DMS 273 (cell line): ENCODE results near the gene ARHGAP19.

Experiments
- DNase-seq: peaks from one replicate; lab custom pipeline; 2025; ENCODE audit not compliant: unreplicated experiment; lab: John Stamatoyannopoulos, UW

ARHGAP19 gene, protein sequence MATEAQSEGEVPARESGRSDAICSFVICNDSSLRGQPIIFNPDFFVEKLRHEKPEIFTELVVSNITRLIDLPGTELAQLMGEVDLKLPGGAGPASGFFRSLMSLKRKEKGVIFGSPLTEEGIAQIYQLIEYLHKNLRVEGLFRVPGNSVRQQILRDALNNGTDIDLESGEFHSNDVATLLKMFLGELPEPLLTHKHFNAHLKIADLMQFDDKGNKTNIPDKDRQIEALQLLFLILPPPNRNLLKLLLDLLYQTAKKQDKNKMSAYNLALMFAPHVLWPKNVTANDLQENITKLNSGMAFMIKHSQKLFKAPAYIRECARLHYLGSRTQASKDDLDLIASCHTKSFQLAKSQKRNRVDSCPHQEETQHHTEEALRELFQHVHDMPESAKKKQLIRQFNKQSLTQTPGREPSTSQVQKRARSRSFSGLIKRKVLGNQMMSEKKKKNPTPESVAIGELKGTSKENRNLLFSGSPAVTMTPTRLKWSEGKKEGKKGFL

DNA sequence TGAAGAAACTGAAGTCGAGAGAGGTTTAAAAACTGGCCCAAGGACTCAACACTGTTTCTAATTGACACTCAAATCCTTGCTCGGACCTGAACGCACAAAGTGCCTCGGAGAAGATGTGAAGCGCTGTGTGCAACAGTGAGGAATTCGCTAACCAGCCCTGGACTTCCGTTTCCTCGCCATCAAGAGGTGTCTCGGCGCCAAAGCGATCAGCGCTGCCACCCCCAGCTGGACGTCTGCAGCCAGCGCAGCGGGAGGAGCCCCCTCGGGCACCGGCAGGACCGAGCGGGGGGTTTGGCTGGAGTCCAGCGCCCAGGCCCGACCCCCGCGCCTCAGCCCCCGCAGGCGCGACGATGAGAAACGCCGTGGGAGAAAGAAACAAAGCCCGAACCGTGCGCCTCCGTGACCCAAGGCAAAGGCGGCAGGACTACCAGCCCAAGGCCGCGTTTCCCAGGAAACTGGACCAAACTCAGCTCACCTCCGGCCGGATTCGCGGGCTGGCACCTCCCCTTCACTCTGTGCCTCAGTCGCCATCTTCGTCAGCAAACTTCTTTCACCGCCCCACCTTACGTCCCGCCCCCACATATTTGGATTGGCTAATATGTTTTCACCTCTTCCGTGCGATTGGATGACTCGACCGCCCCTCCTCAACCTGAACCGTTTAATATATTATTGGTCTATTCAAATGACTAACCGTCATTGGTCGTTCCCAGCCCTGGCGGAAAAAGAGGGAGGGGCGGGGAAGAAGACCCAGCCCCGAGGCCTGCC, at the start of gene ARHGAP19:
TSS of gene ARHGAP19 (minus strand) at position 541 of the 765 bp plus-strand sequence. CDS start at position 531, 10 bp downstream.
- peak; percentile 98 for DNase-seq

DNA sequence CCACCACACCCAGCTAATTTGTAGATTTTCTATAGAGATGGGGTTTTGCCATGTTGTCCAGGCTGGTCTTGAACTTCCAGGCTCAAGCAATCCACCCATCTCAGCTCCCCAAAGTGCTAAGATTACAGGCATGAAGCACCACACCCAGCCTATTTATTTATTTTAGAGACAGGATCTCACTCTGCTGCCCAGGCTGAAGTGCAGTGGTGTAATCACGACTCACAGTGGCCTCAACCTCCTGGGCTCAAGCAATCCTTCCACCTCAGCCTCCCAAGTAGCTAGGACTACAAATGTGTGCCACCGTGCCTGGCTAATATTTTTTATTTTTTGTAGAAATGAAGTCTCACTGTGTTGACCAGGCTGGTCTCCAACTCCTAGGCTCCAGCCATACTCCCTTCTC, 49.0 kb upstream of the ARHGAP19 start:
- no peak for DNase-seq

DNA sequence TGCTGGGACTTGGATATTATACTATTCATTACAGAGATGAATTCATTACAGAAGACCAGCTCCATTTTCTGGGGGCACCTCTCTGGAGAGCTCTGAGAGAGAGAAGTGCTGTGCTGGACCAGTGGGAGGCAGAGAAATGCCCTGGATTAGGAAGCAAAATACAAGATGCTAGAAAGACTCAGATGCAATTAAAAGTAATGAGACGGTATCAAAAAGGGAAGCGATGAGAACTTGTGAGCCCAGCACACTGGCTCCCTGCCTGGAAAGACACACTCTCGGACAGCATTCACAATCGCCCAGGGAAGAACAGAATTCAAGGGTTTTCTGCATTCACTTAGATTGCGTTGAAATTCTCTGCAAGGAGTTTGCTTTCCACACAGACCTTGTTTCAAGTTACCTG, 45.6 kb upstream of the ARHGAP19 start:
- DNase-seq = no peak

DNA sequence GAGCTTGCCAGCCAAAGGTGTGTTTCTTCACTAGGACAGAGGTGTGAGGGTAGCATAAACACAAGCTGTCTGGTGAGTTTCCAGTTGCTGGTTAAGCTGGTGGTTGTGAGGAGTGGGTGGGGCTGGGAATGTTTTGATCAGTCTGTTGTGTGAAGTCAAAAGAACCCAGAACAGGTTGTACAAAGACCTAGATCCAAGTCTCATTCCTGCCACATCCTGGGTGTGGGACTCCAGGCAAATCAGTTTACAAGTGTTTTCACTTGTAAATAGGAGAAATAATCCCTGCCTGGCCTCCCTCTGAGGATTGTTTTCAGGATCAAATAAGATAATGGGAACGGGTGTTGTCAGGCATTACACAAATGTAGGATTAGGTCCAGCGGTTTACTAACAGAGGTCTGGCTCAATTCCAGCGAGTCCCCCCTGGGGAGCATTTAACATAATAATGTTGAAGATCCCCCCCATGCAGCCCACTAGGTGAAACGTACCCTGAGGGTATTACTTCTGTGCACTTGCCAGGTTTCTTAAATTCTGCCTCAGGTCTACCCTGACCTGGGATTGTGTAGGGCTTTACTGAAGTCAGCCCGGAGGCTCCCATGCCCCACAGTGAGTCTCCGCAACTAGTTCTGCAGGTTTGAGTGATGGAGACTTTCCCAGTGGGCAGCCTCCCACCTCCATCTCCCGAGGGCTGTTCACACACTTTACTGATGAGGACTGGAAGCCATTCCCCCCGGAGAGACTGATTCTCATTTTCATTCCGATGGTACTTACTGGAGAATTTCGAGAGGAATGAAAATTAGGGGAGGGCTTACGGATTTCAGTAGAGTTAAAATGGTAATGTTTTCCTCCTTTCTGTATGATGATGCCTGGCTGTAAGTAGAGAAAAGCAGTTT, 44.8 kb upstream of the ARHGAP19 start:
- peak; percentile 53 for DNase-seq

DNA sequence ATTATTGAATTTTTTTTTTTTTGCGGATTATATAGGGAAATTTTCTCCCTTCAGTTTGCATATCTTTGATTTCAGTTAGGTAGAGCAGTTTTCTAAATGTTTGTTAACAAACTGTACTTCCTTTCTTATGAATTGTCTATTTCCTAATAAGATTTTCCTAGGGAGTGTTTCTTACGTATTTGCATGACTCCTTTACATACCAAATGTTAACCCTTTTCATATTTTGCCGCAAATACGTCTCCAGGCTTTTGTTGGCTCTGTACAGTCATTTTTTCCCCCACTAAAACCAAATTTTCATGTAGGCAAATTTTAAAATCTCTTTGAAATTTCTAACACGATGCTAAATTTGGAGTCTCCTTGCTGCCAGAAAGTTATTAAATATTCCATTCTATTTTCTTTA, 44.0 kb upstream of the ARHGAP19 start:
- no peak for DNase-seq

DNA sequence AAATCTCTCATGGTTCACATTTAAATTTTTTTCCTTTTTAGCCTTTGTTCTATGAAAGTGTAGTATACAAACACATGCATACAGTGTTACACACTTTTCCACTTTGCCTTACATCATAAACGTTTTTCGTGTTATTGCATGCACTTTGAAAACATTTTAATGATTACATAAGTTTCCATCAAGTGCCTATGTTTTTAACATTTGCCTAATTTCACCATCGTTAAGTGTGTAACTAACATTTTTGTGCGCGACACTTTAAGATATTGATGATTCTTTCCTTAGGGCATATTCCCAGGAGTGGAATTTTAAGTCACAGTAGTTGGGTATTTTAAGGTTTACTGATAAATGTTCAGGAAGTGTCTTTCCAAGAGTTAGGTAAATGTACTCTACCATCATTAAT, 43.6 kb upstream of the ARHGAP19 start:
- DNase-seq = no peak

DNA sequence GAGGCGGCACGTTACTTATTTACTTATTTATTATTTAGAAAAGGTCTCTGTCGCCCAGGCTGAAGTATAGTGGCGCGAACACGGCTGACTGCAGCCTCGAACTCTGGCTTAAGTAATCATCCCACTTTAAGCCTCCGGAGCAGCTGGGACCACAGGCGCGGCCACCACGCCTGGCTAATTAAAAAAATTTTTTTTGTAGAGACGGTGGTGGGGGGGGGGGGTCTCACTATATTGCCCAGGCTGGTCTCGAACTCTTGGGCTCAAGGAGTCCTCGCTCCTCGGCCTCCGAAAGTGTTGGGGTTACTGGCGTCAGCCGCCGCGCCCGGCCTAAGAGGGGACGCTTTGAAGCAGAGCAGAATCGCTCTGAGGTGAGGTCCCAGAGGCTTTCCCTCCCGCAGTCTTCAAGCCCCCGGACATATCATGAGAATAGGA, 42.8 kb upstream of the ARHGAP19 start:
- DNase-seq = no peak

DNA sequence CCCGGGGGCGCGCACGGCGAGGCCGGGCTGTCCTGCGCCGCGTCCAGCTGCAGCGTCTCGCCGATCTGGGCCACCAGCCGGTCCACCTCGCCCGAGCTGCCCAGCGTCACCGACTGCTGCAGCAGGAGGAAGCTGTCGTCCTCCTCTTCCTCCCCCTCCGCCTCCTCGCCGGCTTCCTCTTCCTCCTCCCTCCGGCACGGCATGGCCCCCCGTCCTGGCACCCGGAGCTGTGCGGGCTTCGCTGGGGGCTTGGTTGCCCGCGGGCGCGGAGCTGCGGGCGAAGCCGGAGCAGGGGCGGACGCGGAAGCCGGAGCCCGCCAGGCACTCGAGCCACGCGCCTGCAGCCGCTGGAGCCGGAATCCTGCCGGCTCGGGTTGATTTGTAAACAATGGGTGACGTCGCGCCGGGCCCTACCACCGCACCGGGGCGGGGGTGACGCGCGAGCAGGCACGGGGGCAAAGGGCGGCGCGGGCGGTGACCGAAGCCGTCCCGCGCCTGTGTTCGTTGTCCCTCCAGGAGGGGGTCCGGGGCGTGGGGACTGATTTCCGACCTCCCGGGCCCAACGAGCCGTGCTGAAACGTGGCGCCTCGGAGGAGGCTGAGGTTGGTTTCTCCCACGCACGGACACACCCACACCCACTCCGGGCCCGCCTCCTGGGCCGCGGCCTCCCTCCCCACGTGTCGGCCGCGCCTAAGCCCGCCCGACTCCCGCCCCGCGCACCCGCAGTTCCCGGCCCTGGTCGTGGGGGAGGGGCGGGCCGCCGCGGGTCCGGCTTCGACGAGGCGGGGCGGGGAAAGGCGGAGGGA, 42.1 kb upstream of the ARHGAP19 start, which contains the start of gene FRAT2:
TSS of gene FRAT2 (minus strand) at position 360 of the 806 bp plus-strand sequence. CDS start at position 203, 157 bp downstream.
- DNase-seq = peak; percentile 90

DNA sequence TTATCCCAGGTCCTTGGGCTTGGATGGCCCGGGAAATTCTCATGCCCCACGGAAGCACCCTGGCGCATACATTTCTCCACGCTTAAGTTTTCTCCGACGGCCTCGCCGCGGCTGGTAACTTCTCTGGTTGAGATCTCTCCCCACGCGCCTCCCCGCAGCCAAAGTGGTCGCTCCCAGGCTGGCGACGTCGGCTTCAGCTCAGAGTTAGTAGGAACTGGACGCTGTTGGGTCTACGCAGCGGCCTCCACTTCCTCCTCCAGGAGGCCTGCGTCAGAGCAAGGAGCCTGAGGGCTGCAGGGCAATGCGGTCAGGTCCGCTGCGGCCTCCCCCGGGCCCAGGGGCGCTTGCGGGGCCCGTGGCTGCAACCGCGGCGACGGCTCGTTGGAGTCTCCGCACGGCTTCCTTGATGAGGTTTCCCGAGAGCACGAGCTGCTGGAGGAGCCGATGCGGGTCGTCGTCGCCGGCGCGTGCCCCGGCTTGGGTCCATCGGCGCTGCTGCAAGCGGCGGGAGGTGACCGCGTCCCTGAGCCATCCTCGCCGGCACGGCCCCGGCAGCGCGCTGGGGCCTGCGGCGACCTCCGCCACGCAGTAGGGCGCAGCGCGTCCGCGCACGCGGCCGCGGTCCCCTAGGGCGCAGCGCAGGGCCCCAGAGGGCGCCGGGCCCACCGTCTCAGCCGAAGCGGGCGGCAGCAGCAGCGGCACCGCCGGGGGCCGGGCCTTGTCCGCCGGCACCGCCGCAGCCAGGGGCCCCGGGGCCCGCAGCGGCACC, 41.3 kb upstream of the ARHGAP19 start:
- peak; percentile 63 for DNase-seq

DNA sequence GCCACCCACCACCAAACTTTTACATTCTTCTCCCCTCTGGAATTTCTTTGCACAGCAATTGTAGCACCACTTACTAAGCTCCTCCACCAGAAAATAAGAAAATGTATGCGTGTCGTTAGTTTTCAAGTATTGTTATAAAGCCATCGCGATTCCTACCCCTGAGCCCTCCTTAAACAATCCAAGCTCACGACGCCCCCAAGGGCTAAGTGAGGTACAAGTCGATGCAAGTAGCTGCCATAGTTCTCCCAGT, 40.8 kb upstream of the ARHGAP19 start:
- no peak for DNase-seq

DNA sequence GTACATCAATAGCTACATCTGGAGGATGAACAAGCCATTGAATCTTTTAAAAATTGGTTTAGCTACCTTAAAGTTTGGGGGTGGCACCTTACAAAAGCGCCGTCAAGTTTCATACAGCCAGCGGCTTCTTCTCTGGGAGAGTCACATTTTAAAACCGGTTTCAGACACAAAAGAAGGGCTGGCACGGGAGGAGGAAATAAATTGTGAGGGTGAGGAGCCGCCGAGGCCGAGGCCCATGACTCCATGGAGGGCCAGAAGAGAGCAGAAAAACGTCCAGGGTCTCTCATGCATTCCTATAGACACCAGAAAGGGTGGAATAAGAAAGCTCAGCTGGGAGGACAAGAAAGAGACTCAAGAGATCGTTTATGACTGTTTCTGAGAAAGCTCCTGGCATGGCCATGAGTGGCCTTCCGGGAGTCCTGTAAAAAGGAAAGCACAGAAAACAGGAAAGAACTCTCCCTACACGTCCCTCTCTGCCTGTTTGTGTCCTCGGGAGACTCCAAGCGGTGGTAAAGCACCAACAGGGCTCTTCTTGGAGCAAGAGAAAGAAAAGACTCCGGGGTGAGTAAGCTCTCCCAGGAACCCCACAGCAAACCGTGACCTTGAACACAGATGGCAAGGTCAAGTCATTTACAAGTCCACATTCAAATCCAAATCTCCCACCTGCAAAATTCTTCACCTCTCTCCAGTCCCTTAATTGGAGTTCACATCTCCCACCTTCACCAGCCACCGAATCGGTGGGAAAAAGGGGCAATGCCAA, 40.3 kb upstream of the ARHGAP19 start:
- peak; percentile 71 for DNase-seq

DNA sequence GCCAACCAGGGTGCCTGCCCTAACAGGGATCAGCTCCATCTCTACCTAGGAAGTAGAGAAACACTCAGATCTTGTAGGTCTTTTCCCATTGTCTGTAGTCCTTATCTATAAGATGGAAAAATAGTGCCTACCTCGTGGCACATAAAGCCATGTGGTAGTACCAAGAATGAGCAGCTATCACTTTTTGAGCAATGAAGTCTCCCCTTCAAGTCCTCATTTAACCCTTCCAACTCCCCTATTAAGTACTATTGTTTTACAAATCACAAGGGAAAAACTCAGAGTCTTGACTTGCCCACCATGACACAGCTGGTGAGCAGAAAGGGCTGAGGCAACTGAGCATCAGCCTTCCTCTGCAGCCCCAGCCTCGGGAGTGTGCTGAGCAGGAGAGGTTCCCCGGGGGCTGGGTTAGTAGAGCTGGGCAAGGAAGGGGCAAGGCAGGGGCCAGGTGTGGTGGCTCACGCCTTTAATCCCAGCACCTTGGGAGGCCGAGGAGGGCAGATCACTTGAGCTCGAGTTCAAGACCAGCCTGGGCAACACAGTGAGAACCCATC, 38.8 kb upstream of the ARHGAP19 start:
- no peak for DNase-seq

DNA sequence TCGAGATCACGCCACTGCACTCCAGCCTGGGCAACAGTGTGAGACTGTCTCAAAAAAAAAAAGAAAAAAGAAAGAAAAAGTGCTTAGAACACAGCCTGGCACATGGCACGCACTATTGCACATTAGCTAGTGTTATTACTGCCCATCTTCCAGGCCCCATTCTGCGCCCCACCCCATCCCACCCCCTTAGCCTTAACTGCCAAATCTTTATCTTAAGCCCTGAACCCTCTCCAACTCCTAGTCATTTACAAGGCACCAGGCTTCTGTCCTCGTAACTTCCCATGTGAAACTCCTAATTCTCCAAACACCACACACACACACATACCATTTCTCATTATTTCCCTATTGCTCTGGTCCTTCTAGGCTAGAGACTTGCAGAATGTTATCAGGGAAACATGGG, 37.3 kb upstream of the ARHGAP19 start:
- no peak for DNase-seq

DNA sequence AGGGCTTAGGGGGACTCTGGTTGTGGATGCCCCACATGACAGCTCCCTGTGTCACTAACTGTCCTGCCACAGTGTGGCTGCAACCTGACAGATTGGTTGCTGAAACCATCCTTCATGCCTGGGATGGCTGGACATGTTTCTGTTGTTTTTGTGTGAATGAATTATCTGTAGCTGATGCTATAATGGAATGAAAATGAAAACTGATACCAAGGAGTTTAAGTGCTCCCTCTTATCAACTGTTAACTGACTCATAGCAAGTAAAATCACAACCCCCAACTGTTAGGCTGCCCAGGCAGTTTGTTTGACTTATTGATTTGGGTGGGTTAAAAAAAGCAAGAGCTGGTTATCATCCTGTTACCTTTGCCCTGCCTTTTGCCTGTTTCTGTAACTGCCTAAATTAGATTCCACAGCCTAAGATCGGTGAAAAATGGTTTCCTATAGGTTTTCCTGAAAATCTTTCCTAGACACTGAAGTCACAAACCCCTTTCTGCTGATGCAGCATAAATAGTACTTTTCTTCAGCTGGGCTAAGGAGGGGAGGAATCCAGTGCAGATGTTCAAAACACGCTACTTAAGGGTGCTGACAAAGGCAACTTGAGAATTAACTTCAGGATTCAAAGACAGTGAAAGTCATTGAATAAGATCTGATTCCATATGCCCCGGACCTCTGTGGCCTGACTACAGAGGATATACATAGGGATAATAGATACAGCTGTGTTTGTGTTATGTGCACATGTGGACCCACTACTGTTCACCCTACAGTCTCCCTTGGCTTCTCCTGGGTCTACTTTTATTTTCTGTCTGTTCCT, 36.4 kb upstream of the ARHGAP19 start:
- DNase-seq = no peak

DNA sequence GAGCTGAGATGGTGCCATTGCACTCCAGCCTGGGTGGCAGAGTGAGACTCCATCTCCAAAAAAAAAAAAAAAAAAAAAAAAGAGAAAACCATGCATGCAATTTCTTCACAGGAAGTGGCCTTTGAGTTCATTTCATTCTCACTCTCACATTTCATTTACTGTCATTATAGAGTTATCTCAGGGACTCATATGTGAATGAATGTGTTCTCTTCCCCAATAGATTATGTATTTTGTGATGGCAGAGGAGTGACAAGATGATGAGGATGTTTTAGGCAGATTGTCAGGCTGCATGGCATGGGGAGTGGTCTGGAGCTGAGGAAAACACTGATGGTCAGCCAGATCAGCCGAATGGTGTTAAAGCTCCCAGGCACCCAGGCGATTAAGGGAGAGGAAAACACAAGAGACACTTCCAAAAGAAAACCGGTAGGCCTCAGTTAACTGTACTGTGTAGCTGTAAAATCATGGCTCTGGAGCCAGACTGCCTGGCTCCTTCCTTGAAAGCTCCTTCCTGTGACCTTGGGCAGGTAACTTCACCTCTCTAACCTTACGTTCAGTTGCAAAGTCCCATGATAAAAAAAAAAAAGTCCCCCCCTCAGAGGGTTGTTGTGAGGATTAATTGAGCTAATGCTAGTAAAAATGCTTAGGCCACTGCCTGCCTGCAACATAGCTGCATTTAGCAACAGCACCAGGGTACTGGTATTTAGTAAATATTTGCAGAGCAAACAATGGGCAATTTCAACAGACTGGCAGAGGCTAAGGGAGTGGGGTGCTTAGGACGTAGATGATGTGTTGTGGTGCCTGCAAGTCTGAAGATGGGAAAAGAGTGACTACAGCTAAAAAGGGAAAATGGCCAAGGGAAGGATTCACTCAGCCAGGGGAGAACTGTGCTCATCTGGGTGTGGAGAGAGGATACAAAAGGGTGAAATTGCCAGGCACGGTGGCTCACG, 35.2 kb upstream of the ARHGAP19 start:
- DNase-seq = no peak

DNA sequence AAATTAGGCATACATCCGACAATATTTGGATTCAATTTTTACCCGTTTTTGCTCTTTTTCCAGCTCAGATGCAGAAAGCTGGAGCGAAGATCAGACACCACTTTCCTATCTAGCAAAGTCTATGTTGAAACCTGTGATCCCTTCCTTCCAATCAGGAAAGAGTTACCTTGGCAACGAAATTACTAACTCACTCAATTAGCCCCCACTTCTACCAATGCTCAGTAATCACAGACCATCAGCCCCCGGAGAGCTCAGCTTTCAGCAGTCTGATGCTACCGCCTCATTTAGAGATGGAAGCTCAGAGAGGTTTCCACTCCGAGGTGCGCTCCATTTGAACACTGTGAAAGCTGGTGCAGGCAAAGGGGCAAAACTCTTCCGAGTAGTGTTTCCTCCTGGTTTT, 33.3 kb upstream of the ARHGAP19 start:
- no peak for DNase-seq

DNA sequence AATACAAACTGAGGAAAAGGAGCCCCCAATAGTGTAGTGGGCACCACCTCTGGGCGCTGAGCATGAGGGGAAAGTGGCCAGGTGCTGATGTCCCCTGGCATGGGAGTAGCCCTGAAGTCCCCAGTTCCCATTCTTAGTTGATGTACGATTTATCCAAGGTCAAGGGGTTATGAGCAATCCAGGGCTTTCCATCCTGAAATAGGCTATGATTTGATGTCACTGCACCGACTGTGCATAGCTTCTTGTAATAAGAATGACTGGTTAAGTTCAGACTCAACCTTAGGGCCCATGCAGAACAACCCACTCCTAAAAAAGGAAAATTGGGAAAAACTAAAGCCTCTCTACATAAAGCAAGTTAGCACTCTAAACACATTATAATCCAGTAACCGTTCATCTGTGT, 31.1 kb upstream of the ARHGAP19 start:
- DNase-seq = no peak
